M059J (cell line): ENCODE measurements around the gene MED9. TPM values are rescaled to one million over a fixed set of nuclear protein-coding genes. Genes with fewer than 3 reads are reported as not detected.
A peak's percentile ranks its signal among the peaks of the same experiment; 100 is the strongest.

Source experiments
- DNase-seq: peaks from one replicate; pipeline ENCODE4 v3.0.0-alpha.2; 2012; ENCODE audit warnings: low read depth
- total RNA-seq: library from RNA; depleted of rRNA; stranded (reverse); fragments of >200 nt; shearing (Covaris generic); gene quantifications from 2 replicates; pipeline ENCODE4 v1.2.3, GENCODE V29; 2014

Gene MED9
- total RNA-seq, 1 experiment from 2014 or later, result 20.8 TPM

GRCh38 chr17:17514993-17515933 is 38.5 kb downstream of the MED9 start:
- DNase-seq, result peak; percentile 89

GRCh38 chr17:17515934-17516930 is 39.4 kb downstream of the MED9 start:
- DNase-seq, result peak; percentile 90

GRCh38 chr17:17516941-17517720 is 40.3 kb downstream of the MED9 start:
- no peak for DNase-seq

- no peak for DNase-seq
Observed at GRCh38 chr17:17518014-17518413, 41.2 kb downstream of the MED9 start.

- DNase-seq, result no peak
Observed at GRCh38 chr17:17518951-17519350, 42.2 kb downstream of the MED9 start.

GRCh38 chr17:17519886-17520285 is 43.1 kb downstream of the MED9 start:
- DNase-seq, result no peak

GRCh38 chr17:17520599-17521232 is 43.9 kb downstream of the MED9 start:
- DNase-seq, result no peak

GRCh38 chr17:17523001-17523730 is 46.4 kb downstream of the MED9 start:
- no peak for DNase-seq

- DNase-seq, result no peak
Observed at GRCh38 chr17:17523731-17524490, 47.1 kb downstream of the MED9 start.

GRCh38 chr17:17525311-17525710 is 48.5 kb downstream of the MED9 start:
- no peak for DNase-seq

- no peak for DNase-seq
Observed at GRCh38 chr17:17525956-17526355, 49.2 kb downstream of the MED9 start.

GRCh38 chr17:17526369-17526768 is 49.6 kb downstream of the MED9 start:
- DNase-seq, result no peak

- DNase-seq, result no peak
Observed at GRCh38 chr17:17527534-17527933, 50.7 kb downstream of the MED9 start.

GRCh38 chr17:17527956-17528500 is 51.2 kb downstream of the MED9 start:
- DNase-seq, result no peak

- DNase-seq, result no peak
Observed at GRCh38 chr17:17528696-17529652, 52.2 kb downstream of the MED9 start.

GRCh38 chr17:17531156-17531555 is 54.4 kb downstream of the MED9 start:
- no peak for DNase-seq

GRCh38 chr17:17532991-17533390 is 56.2 kb downstream of the MED9 start:
- DNase-seq, result no peak

- peak; percentile 15 for DNase-seq
Observed at GRCh38 chr17:17533901-17534441, 57.2 kb downstream of the MED9 start.
